Ectodermal cell (in vitro differentiated cells): ENCODE measurements around the gene KRTAP10-8.
"Not testable (repeated sequence)": the region's sequence is repeated elsewhere in the genome, so short reads cannot be mapped to it uniquely, and the experiment has no call there.

ENCODE experiments used
- H3K27ac ChIP-seq: 2 replicates; pipeline ENCODE4 v1.7.0; 2013; ENCODE audit warnings: mild to moderate bottlenecking, low read depth, low read length; ENCODE audit not compliant: insufficient read depth, poor library complexity, severe bottlenecking
- H3K27me3 ChIP-seq: 2 replicates; pipeline ENCODE4 v1.7.0; 2013; ENCODE audit warnings: mild to moderate bottlenecking, low read length; ENCODE audit not compliant: insufficient read depth, control insufficient read depth, poor library complexity, severe bottlenecking
- H3K36me3 ChIP-seq: one replicate; pipeline ENCODE4 v1.7.0; 2013; ENCODE audit warnings: low read length; ENCODE audit not compliant: control insufficient read depth, insufficient read depth
- H3K4me1 ChIP-seq: one replicate; pipeline ENCODE4 v1.7.0; 2013; ENCODE audit warnings: low read length; ENCODE audit not compliant: control insufficient read depth, insufficient read depth
- H3K4me3 ChIP-seq: 2 replicates; pipeline ENCODE4 v1.7.0; 2013; ENCODE audit warnings: low read depth, low read length, control low read depth; ENCODE audit not compliant: insufficient read depth
- H3K9me3 ChIP-seq: 2 replicates; pipeline ENCODE4 v1.7.0; 2013; ENCODE audit warnings: mild to moderate bottlenecking, low read length, moderate library complexity; ENCODE audit not compliant: control insufficient read depth
- WGBS, 2 experiments: methylation state at CpG; one replicate each; pipeline ENCODE4 v1.1.7; 2013; ENCODE audit warnings: missing lambda C conversion rate in 2 of 2; 5-methylcytosine and 5-hydroxymethylcytosine counted together

Gene KRTAP10-8

DNA sequence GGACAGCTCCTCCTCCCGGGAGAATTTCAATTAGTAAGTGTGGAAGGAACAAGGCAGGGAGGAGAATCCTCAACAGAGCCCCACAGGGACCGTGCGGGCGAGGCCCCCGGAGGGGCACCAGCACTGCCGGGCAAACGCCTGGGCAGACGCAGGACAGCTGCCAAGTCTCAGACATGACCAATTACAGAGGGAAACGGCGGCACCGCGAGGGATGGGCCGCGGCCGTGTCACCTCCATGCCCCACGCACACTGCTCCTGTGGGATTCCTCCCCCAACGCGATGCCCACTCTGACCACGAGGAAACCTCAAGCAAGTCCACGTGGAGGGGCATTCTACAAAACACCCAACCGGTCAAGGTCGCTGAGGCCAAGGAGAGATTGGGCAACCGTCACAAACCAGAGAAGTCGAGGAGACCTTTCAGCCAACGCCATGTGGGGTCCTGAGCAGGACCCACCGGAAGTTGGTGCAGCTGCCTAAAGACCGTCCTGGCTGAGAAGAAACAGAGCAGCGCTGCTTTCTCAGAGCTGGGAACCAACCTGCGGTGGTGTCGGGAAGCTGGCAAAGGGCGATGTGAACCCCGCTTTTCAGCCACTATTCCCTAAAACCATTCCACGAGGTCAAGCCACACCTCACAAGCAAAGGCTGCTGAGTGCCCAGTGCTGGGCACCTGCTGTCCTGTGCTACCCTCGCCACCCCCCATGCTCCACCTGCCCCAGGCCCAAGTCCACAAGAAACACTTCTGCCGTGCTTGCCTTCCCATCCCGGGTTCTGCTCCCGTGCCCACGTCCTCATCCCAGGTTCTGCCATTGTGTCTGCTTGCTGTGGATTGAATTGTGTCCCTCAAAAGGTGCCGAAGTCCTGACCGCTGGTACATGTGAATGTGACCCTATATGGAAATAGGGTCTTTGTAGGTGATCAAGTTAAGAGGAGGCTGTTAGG, 39.8 kb upstream of the KRTAP10-8 start:
- Histone ChIP-seq H3K36me3 (no peaks in the 10 kb centered on the region), H3K4me1 (peaks cover 6% of the 10 kb centered on the region), H3K27me3 (no peaks in the 10 kb centered on the region), H3K9me3 (no peaks in the 10 kb centered on the region), H3K4me3 (no peak overlapping the region), H3K27ac (no peak overlapping the region)
- 93 to 94% methylated on average over 40 of the region's 40 CpGs for WGBS, 2 experiments

DNA sequence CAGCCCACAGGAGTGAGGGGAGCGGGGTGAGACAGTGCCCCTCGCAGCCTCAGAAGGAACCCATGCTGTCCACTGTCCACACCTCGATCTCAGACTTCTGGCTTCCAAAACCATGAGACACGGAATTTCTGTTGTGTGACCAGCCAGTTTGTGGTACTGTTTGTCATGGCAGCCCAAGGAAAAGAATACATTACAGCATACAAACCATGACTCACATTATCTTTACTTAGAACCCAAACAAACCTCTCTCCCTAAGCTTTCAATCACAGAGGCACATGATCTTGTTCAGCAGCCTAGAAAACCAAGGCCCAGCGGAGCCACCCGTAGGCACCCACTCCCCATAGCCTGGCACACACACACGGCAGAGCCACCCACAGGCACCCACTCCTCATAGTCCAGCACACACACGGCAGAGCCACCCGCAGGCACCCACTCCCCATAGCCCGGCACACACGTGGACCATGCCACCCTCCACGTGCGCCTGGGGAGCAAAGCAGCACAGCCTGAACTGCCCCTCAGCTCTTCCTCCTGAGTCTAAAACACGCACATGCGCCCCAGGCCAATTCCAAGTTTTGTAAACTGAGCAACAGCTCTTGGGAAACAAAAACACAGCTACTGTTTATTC, 38.8 kb upstream of the KRTAP10-8 start:
- no peak overlapping the region for H3K4me3 ChIP-seq
- no peaks in the 10 kb centered on the region for H3K27me3 ChIP-seq
- no peak overlapping the region for H3K27ac ChIP-seq
- no peaks in the 10 kb centered on the region for H3K9me3 ChIP-seq
- 92 to 93% methylated on average over 15 of the region's 15 CpGs for WGBS, 2 experiments
- H3K4me1 ChIP-seq: peaks cover 6% of the 10 kb centered on the region
- no peaks in the 10 kb centered on the region for H3K36me3 ChIP-seq

DNA sequence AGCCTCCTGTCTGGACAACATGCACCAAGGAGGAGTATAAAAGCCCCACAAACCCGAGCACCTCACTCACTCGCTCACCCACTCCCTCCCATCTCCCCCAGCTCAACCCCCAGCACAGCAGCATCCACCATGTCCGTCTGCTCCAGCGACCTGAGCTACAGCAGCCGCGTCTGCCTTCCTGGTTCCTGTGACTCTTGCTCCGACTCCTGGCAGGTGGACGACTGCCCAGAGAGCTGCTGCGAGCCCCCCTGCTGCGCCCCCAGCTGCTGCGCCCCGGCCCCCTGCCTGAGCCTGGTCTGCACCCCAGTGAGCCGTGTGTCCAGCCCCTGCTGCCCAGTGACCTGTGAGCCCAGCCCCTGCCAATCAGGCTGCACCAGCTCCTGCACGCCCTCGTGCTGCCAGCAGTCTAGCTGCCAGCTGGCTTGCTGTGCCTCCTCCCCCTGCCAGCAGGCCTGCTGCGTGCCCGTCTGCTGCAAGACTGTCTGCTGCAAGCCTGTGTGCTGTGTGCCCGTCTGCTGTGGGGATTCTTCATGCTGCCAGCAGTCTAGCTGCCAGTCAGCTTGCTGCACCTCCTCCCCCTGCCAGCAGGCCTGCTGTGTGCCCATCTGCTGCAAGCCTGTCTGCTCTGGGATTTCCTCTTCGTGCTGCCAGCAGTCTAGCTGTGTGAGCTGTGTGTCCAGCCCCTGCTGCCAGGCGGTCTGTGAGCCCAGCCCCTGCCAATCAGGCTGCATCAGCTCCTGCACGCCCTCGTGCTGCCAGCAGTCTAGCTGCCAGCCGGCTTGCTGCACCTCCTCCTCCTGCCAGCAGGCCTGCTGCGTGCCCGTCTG, 38.0 kb upstream of the KRTAP10-8 start, which contains the start of gene KRTAP10-4:
KRTAP10-4 (plus strand) TSS at position 100 of the 827 bp plus-strand sequence; CDS start at position 130, 30 bp downstream.
- not testable (repeated sequence) for H3K27ac ChIP-seq, H3K4me3 ChIP-seq, H3K9me3 ChIP-seq, H3K27me3 ChIP-seq, H3K4me1 ChIP-seq, H3K36me3 ChIP-seq
- WGBS, 2 experiments: 85 to 88% methylated on average over 21 to 22 of the region's 25 CpGs

DNA sequence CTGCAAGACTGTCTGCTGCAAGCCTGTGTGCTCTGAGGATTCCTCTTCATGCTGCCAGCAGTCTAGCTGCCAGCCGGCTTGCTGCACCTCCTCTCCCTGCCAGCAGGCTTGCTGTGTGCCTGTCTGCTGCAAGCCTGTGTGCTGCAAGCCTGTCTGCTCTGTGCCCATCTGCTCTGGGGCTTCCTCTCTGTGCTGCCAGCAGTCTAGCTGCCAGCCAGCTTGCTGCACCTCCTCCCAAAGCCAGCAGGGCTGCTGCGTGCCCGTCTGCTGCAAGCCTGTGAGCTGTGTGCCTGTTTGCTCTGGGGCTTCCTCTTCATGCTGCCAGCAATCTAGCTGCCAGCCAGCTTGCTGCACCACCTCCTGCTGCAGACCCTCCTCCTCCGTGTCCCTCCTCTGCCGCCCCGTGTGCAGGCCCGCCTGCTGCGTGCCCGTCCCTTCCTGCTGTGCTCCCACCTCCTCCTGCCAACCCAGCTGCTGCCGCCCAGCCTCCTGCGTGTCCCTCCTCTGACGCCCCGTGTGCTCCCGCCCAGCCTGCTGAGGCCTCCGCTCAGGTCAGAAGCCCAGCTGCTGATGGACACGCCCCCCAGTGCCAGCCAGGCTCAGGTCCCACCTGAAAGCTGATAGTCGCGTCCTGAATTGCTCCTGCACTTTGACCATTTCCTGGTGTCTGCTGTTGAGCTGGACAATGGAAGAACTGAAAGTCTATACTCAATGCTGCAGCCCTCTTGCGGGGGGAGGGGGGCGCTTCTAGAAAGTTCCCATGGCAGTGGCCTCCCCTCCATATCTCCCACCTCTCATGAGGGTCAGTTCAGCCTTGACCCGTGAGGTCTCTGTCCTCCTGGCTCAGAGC, 37.2 kb upstream of the KRTAP10-8 start:
- Histone ChIP-seq H3K27ac (no peak overlapping the region), H3K9me3 (no peaks in the 10 kb centered on the region), H3K36me3 (no peaks in the 10 kb centered on the region), H3K4me3 (no peak overlapping the region), H3K4me1 (peaks cover 6% of the 10 kb centered on the region), H3K27me3 (no peaks in the 10 kb centered on the region)
- WGBS, 2 experiments: 72% methylated on average over 21 of the region's 21 CpGs

DNA sequence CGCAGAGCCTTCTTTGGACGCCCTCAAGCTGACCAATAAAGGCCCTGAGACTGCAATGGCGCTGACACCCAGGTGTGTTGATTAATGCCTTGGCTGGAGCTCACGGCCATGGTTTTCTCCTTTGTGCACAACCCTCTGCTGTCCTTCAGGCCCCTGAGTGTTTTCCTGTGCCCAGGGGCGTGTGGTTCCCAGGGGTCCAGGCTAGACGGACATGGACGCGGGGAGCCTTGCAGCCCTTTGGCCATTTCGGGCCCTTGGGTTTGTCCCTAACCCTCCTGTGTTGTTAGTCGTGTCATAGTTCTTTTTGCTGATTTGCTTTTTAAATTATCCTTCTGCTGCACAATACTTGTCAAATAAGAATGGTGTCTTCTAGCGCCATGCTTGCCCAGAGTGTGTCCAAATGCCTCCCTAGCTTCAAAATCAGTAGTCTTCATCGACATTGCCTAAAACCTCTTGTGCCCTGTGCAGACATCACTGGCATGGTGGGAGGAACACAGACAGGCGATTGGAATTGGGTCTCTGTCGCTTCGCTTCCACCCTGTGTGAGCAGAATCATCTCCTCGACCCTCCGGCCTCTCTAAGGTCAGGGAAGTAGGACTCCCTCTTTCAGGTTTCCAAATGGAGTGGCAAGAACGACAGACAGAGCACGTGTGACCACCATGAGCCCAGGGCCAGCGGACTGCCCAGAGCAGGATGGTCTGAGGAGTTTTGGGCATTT, 36.4 kb upstream of the KRTAP10-8 start:
- WGBS, 2 experiments: 94 to 95% methylated on average over 20 of the region's 20 CpGs
- H3K27ac ChIP-seq: no peak overlapping the region
- no peaks in the 10 kb centered on the region for H3K27me3 ChIP-seq
- H3K9me3 ChIP-seq: no peaks in the 10 kb centered on the region
- H3K4me1 ChIP-seq: peaks cover 6% of the 10 kb centered on the region
- H3K36me3 ChIP-seq: no peaks in the 10 kb centered on the region
- H3K4me3 ChIP-seq: no peak overlapping the region

DNA sequence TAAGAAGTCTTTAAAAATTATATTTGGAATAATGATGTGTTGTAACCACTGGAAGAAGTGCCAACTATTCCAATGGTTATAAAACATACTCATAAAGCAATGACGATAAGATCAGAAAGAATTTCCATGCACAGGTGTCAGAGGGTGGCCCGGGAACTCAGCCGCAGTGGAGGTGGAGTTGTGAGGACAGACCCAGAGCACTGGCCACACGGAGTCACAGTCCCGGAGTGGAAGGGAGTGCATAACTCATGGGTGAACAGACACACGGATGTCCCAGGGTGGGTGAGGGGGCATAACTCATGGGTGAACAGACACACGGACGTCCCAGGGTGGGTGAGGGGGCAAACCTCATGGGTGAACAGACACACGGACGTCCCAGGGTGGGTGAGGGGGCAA, 35.9 kb upstream of the KRTAP10-8 start:
- WGBS, 2 experiments: 96 to 98% methylated on average over 8 to 10 of the region's 10 CpGs
- H3K4me3 ChIP-seq: no peak overlapping the region
- H3K36me3 ChIP-seq: no peaks in the 10 kb centered on the region
- H3K9me3 ChIP-seq: no peaks in the 10 kb centered on the region
- no peaks in the 10 kb centered on the region for H3K27me3 ChIP-seq
- H3K27ac ChIP-seq: no peak overlapping the region
- H3K4me1 ChIP-seq: peaks cover 6% of the 10 kb centered on the region

DNA sequence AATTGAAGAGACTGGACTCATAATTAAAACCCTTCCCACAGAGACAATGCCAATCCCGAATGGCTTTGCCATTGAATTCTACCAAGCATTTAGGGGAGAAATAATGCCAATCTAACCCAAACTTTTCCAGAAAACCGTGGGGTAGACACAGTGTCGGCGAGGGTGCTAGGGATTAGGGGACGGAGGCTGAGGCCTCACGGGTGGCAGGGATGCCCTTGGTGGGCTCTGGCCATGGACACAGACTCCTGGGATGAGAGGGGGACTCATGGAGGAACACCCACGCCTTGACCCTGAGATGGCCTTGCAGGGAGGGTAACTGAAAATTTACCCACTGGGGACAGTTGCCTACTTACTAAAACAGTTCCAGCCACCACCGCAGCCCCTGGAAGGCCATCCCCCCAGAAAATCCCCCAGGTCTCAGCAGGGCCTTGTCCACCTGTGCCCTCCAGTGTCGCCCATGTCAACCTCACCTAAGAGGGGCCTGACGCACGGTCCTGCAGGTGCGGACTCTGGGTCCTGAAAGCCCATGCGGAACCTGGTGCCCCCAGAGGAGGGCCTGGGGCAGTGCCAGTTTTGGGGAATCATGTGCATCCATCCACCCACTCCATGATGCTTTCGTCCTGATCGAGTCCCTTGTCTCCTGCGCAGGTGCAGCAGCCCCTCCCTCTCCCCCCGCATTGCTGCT, 33.4 kb upstream of the KRTAP10-8 start:
- H3K36me3 ChIP-seq: no peaks in the 10 kb centered on the region
- no peak overlapping the region for H3K4me3 ChIP-seq
- no peaks in the 10 kb centered on the region for H3K27me3 ChIP-seq
- peaks cover 6% of the 10 kb centered on the region for H3K4me1 ChIP-seq
- H3K27ac ChIP-seq: no peak overlapping the region
- WGBS, 2 experiments: 95% methylated on average over 17 of the region's 17 CpGs
- H3K9me3 ChIP-seq: no peaks in the 10 kb centered on the region

DNA sequence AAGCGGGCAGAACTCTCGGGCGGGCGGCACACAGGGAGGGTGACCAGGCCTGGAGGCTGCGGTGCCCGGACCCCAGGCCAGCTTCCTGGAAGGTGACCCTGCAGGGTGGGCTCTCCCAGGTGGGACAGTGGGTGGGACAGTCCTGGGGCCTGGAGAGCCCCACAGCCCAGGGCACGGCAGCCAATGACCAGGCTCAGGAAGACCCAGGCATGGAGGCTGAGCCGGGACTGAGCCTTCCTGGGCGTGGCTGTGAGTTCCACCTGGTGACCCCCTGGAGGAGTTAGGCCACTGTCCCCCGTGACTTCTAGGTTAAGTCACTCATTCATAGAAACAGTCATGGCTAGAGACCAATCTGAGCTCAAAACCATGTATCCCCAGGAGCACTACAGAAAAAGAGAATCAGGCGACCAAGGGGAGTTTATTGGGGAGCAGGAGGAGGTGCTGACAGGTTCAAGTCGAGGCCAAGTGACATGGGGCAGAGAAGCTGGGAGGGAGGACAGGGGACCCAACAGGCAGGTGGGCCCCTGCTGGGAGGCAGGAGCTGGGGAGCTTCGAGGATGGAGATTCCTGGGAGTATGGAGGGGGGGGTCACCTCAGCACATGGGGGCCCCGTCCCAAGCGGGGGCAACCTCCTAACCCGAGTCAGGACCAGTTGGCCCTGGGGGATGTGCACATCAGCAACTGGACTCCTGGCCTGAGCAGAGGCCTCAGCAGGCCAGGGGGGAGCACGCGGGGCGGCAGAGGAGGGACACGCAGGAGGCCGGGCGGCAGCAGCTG, 32.6 kb upstream of the KRTAP10-8 start:
- H3K36me3 ChIP-seq: no peaks in the 10 kb centered on the region
- no peak overlapping the region for H3K4me3 ChIP-seq
- H3K9me3 ChIP-seq: no peaks in the 10 kb centered on the region
- no peaks in the 10 kb centered on the region for H3K27me3 ChIP-seq
- no peak overlapping the region for H3K27ac ChIP-seq
- WGBS, 2 experiments: 89 to 90% methylated on average over 22 of the region's 22 CpGs
- peaks cover 9% of the 10 kb centered on the region for H3K4me1 ChIP-seq
